Esophagus muscularis mucosa (tissue), 2 donors: Measurements from ENCODE around the gene CCDC182.

Experiments
- EP300 ChIP-seq: sonication (generic); formaldehyde crosslinking; IDR thresholded peaks from one replicate; pipeline ENCODE4 v1.6.1; 2017; ENCODE audit warnings: antibody characterized with exemption
- POLR2A ChIP-seq: fragments of 450-650 bp; IDR thresholded peaks from one replicate; pipeline ENCODE4 v1.6.1; 2017; ENCODE audit warnings: antibody characterized with exemption, moderate library complexity, mild to moderate bottlenecking, low read depth

DNA sequence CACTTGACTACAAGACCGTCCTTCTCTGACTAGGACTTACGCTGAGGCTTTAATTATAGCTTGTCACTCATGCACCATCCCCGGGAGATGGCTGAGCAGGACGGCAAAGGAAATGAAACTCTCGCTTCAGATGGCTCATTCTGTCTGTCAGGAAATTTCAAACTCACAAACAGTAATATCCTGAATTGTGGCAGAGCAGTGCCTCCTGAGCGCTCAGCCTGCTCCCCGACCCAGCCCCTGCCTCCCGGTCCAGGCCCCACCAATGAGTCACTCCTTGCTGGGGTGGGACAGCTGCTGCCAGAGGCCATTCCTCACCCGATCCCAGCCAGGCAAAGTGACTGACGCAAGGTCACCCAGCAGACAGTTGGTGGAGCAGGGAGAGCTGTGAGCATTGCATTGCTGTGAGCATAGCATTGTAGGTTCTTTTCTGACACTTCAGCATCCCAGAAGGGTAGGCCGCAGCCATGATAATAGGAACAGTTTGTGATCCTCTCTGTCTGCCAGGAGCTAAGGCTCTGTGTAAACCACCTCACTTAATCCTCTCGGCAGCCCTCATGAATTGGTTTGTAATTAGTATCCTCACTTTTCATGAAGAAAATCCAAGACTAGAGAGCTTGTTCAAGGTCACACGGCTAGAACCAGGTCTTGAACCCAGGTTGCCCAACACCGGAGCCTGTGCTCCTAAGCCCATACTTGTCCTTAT, 20.9 kb downstream of the CCDC182 start:
- TF ChIP-seq POLR2A (no peak), EP300 (no peak)
